Adipose tissue (tissue), 3 donors: Measurements from ENCODE around the gene TPBGL. TPM values are rescaled to one million over a fixed set of nuclear protein-coding genes. Genes with fewer than 3 reads are reported as not detected.

ENCODE experiments used
- H3K27ac ChIP-seq: one replicate; pipeline ENCODE4 v1.5.1; 2013; ENCODE audit warnings: low read depth, low read length
- WGBS, 3 donors: extraction: QIAGEN DNeasy Blood & Tissue Kit; methylation state at CpG; one replicate each; pipeline ENCODE4 v1.1.7; 2013; 5-methylcytosine and 5-hydroxymethylcytosine counted together
- polyA plus RNA-seq, 3 donors: library from polyadenylated mRNA; stranded (reverse); fragments of 200-250 nt; gene quantifications; one replicate each; pipeline ENCODE4 v1.2.3, GENCODE V29; 2013
- donor health status: healthy with polysubstance abuse.
- donor health status: Bipolar disorder and iron deficiency.
- donor health status: healthy.

TPBGL gene
- polyA plus RNA-seq, 3 donors: 0.14 to 0.27 TPM; not detected in 1

DNA sequence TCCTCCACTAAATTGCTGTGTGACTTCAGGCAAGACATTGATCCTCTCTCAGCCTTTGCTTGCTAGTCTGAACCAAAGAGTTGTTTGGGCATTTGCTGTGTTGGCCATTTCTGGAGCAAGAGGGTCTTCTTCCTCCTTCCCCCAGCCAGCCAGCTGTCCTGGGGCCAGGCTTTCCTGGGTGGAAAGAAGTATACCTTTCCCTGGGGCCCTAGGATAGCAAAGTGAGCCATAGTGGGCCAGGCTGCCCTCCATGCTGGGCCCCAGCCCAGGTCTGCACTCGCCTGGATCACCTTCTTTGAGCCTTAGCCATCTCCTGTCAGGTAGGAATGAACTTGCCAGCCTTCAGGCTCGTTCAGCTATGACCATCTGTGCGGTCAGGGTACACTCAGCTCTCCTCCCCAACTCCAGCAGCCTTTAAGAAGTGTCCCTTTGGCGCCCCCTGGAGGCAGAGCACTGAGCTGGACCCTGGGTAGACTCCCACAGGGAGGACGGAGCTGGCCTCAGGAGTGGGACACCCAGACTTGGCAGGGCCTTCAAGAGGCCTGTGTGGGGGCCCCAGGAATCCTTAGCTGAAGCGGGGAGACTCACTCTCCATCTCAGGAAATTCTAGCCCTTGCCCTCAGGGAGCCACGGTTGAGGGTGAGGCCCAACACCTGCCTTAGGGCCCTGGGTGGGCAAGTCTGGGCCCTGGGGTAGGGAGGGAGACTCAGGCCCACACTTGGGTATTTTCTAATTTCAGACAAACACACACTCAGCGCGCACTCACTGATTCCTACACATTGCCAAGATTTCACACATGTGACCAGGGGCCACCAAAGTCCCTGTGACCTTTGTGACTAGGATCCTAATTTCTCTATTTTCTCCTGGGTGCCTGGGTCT is 35.6 kb upstream of the TPBGL start:
- 25 to 31% (median 30%) methylated on average over 9 of the region's 9 CpGs for WGBS, 3 donors
- no peak overlapping the region for H3K27ac ChIP-seq

GRCh38 chr11:75205564-75206020 is 35.0 kb upstream of the TPBGL start:
- WGBS, 3 donors: 79 to 83% (median 83%) methylated on average over 5 of the region's 5 CpGs
- H3K27ac ChIP-seq: no peak overlapping the region

GRCh38 chr11:75208446-75208845 is 32.1 kb upstream of the TPBGL start:
- 14 to 26% (median 17%) methylated on average over 2 of the region's 2 CpGs for WGBS, 3 donors
- H3K27ac ChIP-seq: no peak overlapping the region

DNA sequence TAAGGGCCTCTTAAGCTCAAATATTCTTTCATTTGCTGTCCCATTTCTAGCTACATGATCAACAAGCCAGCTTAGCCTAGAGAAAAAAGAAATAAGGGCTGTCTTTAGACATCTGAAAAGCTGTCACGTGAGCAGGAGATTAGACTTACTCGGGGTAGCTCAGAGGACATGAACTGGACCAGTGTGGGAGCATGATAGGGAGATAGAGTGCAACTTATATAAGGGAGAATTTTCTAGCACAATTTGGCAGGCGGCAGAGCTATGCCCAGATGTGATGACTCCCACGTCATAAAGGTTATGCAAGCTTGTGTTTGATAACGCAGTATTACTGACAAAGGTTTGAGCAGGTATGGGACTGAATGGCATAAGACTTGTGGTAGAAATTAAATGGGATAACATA is 28.2 kb upstream of the TPBGL start:
- whole genome bisulfite sequencing, 3 donors: 32 to 84% (median 81%) methylated on average over 5 of the region's 5 CpGs
- H3K27ac ChIP-seq: no peak overlapping the region

GRCh38 chr11:75214411-75214821 is 26.2 kb upstream of the TPBGL start:
- 2 to 5% (median 3%) methylated on average over 8 of the region's 8 CpGs for WGBS, 3 donors
- H3K27ac ChIP-seq: no peak overlapping the region

DNA sequence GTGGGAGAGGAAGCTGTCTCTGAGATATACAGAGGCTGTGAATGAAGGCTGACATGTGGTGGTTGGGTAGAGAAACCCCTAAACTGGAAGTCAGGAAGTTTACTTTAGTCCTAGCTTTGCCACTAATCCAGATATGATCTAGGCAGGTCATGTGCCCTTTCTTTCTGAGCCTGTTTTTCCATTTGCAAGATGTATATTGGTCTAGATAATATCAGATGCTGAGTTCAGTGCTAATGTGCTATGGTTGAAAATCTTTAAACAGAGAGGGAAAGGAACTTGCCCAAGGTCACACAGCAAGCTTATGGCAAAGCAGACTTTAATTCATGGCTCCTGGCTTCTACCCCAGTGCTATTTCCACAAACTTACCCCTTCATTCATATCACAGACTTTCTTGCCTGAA is 25.7 kb upstream of the TPBGL start:
- no peak overlapping the region for H3K27ac ChIP-seq

- WGBS, 3 donors: 54 to 62% (median 54%) methylated on average over 2 of the region's 2 CpGs
- no peak overlapping the region for H3K27ac ChIP-seq
Observed at GRCh38 chr11:75219869-75220268, 20.7 kb upstream of the TPBGL start.

DNA sequence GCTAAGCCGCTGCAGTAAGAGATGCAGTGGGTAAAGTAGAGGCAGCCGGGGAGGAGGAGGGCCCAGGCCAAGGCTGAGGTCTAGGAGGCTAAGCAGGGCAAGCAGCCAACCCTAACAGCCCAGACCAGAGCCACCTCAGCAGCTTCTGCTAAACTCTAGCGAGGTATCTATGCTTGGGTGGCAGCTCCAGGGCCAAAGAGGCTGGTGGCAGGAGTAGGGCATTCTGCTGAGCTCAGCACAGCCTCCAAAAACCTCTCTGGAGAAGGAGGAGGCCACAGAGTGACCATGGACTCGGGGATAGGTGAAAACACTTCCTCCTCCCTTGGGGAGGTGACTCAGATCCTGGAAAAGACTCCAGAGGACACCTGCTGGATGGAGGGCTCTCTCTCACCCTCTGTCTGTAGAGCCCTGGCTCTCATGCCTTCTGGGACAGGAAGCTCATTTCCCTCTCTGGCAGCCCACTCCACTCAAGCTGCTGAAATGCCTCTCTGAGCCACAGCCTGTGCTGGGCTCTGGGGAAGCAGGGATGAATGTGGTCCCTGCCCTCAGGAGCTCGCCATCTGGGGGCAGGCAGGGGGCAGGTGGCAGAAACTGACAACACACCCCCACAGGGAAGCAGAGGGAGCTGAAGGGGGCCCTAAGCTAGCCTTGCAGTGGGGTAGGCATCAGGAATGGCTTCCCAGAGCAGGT is 16.5 kb upstream of the TPBGL start:
- H3K27ac ChIP-seq: no peak overlapping the region
- 51 to 56% (median 55%) methylated on average over 5 of the region's 5 CpGs for WGBS, 3 donors

- WGBS, 3 donors: 68 to 75% (median 72%) methylated on average over 4 of the region's 4 CpGs
- no peak overlapping the region for H3K27ac ChIP-seq
Observed at GRCh38 chr11:75225794-75226193, 14.8 kb upstream of the TPBGL start.

GRCh38 chr11:75229466-75229865 is 11.1 kb upstream of the TPBGL start:
- no peak overlapping the region for H3K27ac ChIP-seq
- WGBS, 3 donors: 78 to 85% (median 83%) methylated on average over 2 of the region's 2 CpGs

DNA sequence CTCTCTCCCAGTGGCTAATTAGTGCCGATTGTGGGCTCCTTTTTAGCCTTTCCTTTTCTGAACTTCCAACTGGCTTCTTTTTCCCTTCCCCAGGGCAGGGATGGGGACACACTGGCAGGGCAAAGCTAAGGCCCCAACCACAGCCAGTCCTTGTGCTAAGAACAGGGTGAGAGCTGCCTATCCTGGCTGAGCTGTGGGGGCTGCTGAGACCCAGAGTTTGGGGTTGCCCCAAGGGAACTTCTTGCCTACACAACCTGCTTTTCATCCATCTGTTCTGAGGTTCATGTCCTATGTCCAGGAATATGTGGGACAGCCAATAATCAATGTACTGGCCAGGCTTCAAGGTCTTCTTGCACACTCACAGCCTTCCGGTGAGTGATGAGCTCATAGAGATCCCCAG is 10.0 kb upstream of the TPBGL start:
- H3K27ac ChIP-seq: no peak overlapping the region
- 62 to 80% (median 74%) methylated on average over 2 of the region's 2 CpGs for WGBS, 3 donors

DNA sequence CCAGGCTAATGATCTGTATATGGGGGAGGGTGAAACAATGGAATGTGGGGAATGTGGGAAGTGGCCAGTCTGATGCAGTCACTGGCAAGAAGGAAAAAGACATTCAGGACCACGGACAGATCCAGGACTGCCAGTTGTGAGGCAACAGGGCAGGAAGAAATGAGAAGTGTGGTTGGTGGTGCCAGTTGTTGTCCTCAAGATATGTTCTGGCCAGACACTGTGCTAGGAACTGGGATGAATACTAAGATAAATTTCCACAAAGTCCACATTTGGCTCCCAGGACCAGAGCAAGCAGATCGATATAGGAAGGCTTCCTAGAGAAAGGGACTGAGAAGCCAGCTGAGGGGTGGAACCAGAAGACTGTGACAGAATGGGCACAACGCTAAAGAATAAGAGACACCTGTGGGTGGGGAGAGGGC is 6.8 kb upstream of the TPBGL start:
- no peak overlapping the region for H3K27ac ChIP-seq
- WGBS, 3 donors: 45 to 54% (median 52%) methylated on average over 3 of the region's 3 CpGs

- 51 to 63% (median 53%) methylated on average over 7 to 8 of the region's 8 CpGs for WGBS, 3 donors
- no peak overlapping the region for H3K27ac ChIP-seq
Observed at GRCh38 chr11:75236062-75236461, 4.5 kb upstream of the TPBGL start.

GRCh38 chr11:75237050-75237449 is 3.5 kb upstream of the TPBGL start:
- whole genome bisulfite sequencing, 3 donors: 83 to 90% (median 87%) methylated on average over 8 of the region's 8 CpGs
- no peak overlapping the region for H3K27ac ChIP-seq

DNA sequence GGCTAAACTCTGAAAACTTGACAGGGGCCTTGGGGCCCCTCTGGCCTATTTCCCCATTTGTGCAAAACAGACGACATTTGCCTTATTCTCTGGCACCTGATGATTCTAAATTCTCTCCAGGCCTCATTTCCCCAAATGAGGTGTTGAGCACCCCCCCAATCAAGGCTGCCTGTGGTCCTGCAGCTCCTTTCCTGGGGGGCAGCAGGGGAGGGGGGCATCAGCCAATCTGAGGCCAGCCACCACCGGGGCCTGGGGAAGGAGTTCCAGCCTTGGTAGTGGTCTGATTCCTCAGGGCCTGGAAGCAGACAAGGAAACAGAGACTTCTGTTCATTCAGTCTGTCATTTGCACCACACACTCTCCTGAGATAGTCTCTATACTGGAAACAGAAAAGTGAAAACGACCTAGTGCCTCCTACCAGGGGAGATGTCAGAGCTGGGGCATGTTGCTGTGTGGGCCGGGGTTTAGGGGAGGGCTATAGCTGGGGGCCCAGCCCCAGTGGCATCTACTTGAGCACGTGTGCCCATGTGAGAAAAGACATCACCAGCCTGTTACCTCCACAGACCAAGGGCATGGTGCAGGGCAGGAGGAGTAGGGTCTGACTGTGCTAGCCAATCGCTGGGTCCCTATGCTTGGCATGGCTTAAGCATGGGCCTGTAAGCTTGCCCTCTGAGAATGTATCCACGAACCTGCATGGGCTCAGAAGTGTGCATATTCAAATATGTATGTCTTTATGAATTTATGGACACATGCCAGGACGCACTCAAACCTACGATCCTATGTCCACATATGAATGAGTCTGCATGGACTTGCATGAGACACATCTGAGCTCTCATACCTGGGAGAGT is 1.8 kb upstream of the TPBGL start:
- 79 to 85% (median 84%) methylated on average over 9 of the region's 9 CpGs for WGBS, 3 donors
- H3K27ac ChIP-seq: no peak overlapping the region

- H3K27ac ChIP-seq: no peak overlapping the region
- WGBS, 3 donors: 58 to 74% (median 58%) methylated on average over 10 of the region's 10 CpGs
Observed at GRCh38 chr11:75239531-75240290, 863 bp upstream of the TPBGL start.

- no peak overlapping the region for H3K27ac ChIP-seq
- 0 to 2% (median 0%) methylated on average over 86 to 140 of the region's 140 CpGs for WGBS, 3 donors
Observed at GRCh38 chr11:75241036-75241905, 697 bp downstream of the TPBGL start.
